Smooth muscle cell (in vitro differentiated cells): ENCODE data around the gene ZIC5. TPM values are rescaled to one million over a fixed set of nuclear protein-coding genes. Genes with fewer than 3 reads are reported as not detected.

ENCODE experiments used
- DNase-seq: peaks from one replicate; lab custom pipeline; 2025; ENCODE audit not compliant: unreplicated experiment; lab: John Stamatoyannopoulos, UW
- H2AFZ ChIP-seq: fragments of 200-600 bp; sonication (generic); 2 replicates; pipeline ENCODE4 v1.6.0; 2016; ENCODE audit warnings: antibody characterized with exemption, low read depth, mild to moderate bottlenecking
- H3F3A ChIP-seq: fragments of 200-600 bp; sonication (generic); 2 replicates; pipeline ENCODE4 v1.6.0; 2017; ENCODE audit warnings: antibody characterized with exemption, low read depth
- H3K27ac ChIP-seq: fragments of 200-600 bp; sonication (generic); 2 replicates; pipeline ENCODE4 v1.5.1; 2016; ENCODE audit warnings: low read depth, mild to moderate bottlenecking
- H3K27me3 ChIP-seq: fragments of 200-600 bp; sonication (generic); 2 replicates; pipeline ENCODE4 v1.6.1; 2016; ENCODE audit warnings: low read depth, mild to moderate bottlenecking
- H3K36me3 ChIP-seq: fragments of 200-600 bp; sonication (generic); 2 replicates; pipeline ENCODE4 v1.5.1; 2016; ENCODE audit warnings: low read depth
- H3K4me1 ChIP-seq: fragments of 200-600 bp; sonication (generic); 2 replicates; pipeline ENCODE4 v1.5.1; 2016; ENCODE audit warnings: low read depth
- H3K4me2 ChIP-seq: fragments of 200-600 bp; sonication (generic); 2 replicates; pipeline ENCODE4 v1.6.0; 2016; ENCODE audit warnings: mild to moderate bottlenecking
- H3K4me3 ChIP-seq: fragments of 200-600 bp; sonication (generic); 2 replicates; pipeline ENCODE4 v1.5.1; 2016; ENCODE audit warnings: mild to moderate bottlenecking
- H3K79me2 ChIP-seq: fragments of 200-600 bp; sonication (generic); 2 replicates; pipeline ENCODE4 v1.6.0; 2016; ENCODE audit warnings: low read depth, mild to moderate bottlenecking
- H3K9ac ChIP-seq: fragments of 200-600 bp; sonication (generic); 2 replicates; pipeline ENCODE4 v1.6.0; 2016; ENCODE audit warnings: low read depth
- H3K9me3 ChIP-seq: fragments of 200-600 bp; sonication (generic); replicated peaks from 2 replicates; pipeline ENCODE4 v1.5.1; 2016; ENCODE audit warnings: low read depth
- H4K20me1 ChIP-seq: fragments of 200-600 bp; sonication (generic); 2 replicates; pipeline ENCODE4 v1.6.0; 2016; ENCODE audit warnings: low read depth
- CTCF ChIP-seq: fragments of 200-600 bp; sonication (generic); IDR thresholded peaks from 2 replicates; pipeline ENCODE4 v1.5.1; 2017; ENCODE audit warnings: borderline replicate concordance, mild to moderate bottlenecking, antibody characterized with exemption; ENCODE audit not compliant: insufficient read depth, poor library complexity, severe bottlenecking
- WGBS: methylation state at CpG from one replicate; pipeline ENCODE4 v1.1.7; 2016; ENCODE audit warnings: low lambda C conversion rate; 5-methylcytosine and 5-hydroxymethylcytosine counted together
- polyA plus RNA-seq: library from polyadenylated mRNA; unstranded; fragments of >200 nt; fragmentation: Nextera tagmentation; extraction: Ambion mirVana; gene quantifications from 2 replicates; pipeline ENCODE4 v1.2.1, GENCODE V29; 2016
- total RNA-seq: library from RNA; depleted of rRNA; stranded (reverse); fragments of >200 nt; gene quantifications from 2 replicates; pipeline ENCODE4 v1.2.3, GENCODE V29; 2014

Gene ZIC5
- total and polyA plus RNA-seq, 2 experiments from 2014 or later = not detected

GRCh38 chr13:99977334-99977911 lies 5.9 kb upstream of the ZIC5 start:
- H3K4me1 ChIP-seq = peaks cover 39% of the 10 kb centered on the region
- no peak overlapping the region for H3K27ac ChIP-seq
- H3K27me3 ChIP-seq = peaks cover 100% of the 10 kb centered on the region
- H3K9me3 ChIP-seq = no peaks in the 10 kb centered on the region
- WGBS = 43% methylated on average over 7 of the region's 7 CpGs
- no peak overlapping the region for H2AFZ ChIP-seq
- no peak overlapping the region for H3K4me2 ChIP-seq
- no peaks in the 10 kb centered on the region for H3K36me3 ChIP-seq
- no peaks in the 10 kb centered on the region for H3F3A ChIP-seq
- peaks cover 6% of the 10 kb centered on the region for H4K20me1 ChIP-seq
- H3K9ac ChIP-seq = no peak overlapping the region
- H3K4me3 ChIP-seq = no peak overlapping the region
- no peak for TF ChIP-seq CTCF
- H3K79me2 ChIP-seq = no peaks in the 10 kb centered on the region
- no peak for DNase-seq

GRCh38 chr13:99976575-99976974 lies 5.0 kb upstream of the ZIC5 start:
- WGBS = 76% methylated on average over 5 of the region's 5 CpGs
- H3F3A ChIP-seq = no peaks in the 10 kb centered on the region
- H3K9ac ChIP-seq = no peak overlapping the region
- no peak overlapping the region for H3K27ac ChIP-seq
- no peak for TF ChIP-seq CTCF
- no peak for DNase-seq
- H3K4me1 ChIP-seq = peaks cover 39% of the 10 kb centered on the region
- H3K4me3 ChIP-seq = no peak overlapping the region
- H3K79me2 ChIP-seq = no peaks in the 10 kb centered on the region
- H3K4me2 ChIP-seq = no peak overlapping the region
- H3K36me3 ChIP-seq = no peaks in the 10 kb centered on the region
- no peak overlapping the region for H2AFZ ChIP-seq
- peaks cover 7% of the 10 kb centered on the region for H4K20me1 ChIP-seq
- no peaks in the 10 kb centered on the region for H3K9me3 ChIP-seq
- peaks cover 100% of the 10 kb centered on the region for H3K27me3 ChIP-seq

- no peaks in the 10 kb centered on the region for H3F3A ChIP-seq
- TF ChIP-seq CTCF = no peak
- H4K20me1 ChIP-seq = peaks cover 11% of the 10 kb centered on the region
- peaks cover 100% of the 10 kb centered on the region for H3K27me3 ChIP-seq
- no peaks in the 10 kb centered on the region for H3K36me3 ChIP-seq
- H2AFZ ChIP-seq = no peak overlapping the region
- no peak overlapping the region for H3K4me3 ChIP-seq
- H3K4me1 ChIP-seq = peaks cover 39% of the 10 kb centered on the region
- no peak overlapping the region for H3K4me2 ChIP-seq
- no peak overlapping the region for H3K9ac ChIP-seq
- no peaks in the 10 kb centered on the region for H3K79me2 ChIP-seq
- WGBS = 55% methylated on average over 17 of the region's 19 CpGs
- no peaks in the 10 kb centered on the region for H3K9me3 ChIP-seq
- no peak for DNase-seq
- H3K27ac ChIP-seq = no peak overlapping the region
Measured at GRCh38 chr13:99975626-99976025, 4.1 kb upstream of the ZIC5 start.

- 23% methylated on average over 34 of the region's 34 CpGs for WGBS
- Histone ChIP-seq H3K36me3 (no peaks in the 10 kb centered on the region), H3K4me1 (peaks cover 39% of the 10 kb centered on the region), H2AFZ (no peak overlapping the region), H3F3A (no peaks in the 10 kb centered on the region), H3K4me3 (no peak overlapping the region), H3K9me3 (no peaks in the 10 kb centered on the region), H4K20me1 (peaks cover 11% of the 10 kb centered on the region), H3K27ac (no peak overlapping the region), H3K27me3 (peaks cover 96% of the 10 kb centered on the region), H3K4me2 (no peak overlapping the region), H3K79me2 (no peaks in the 10 kb centered on the region), H3K9ac (no peak overlapping the region)
- no peak for TF ChIP-seq CTCF
- DNase-seq = no peak
Measured at GRCh38 chr13:99974939-99975561, 3.5 kb upstream of the ZIC5 start.
